Nephron progenitor cell (in vitro differentiated cells): Measurements from ENCODE around the gene GAS7.
"Not testable (repeated sequence)": the region's sequence is repeated elsewhere in the genome, so short reads cannot be mapped to it uniquely, and the experiment has no call there.

Experiments
- DNase-seq: peaks from one replicate; pipeline ENCODE4 v3.0.0; 2021
- H3K27ac Mint-ChIP-seq: 2 replicates; pipeline ENCODE4 v1.8.0; 2021; ENCODE audit warnings: mild to moderate bottlenecking, moderate library complexity, mixed read lengths
- H3K27me3 Mint-ChIP-seq: 2 replicates; pipeline ENCODE4 v1.8.0; 2021; ENCODE audit warnings: mild to moderate bottlenecking, low read depth, mixed read lengths; ENCODE audit not compliant: poor library complexity
- H3K36me3 Mint-ChIP-seq: 2 replicates; pipeline ENCODE4 v1.8.0; 2021; ENCODE audit warnings: low read depth, mixed read lengths
- H3K4me1 Mint-ChIP-seq: 2 replicates; pipeline ENCODE4 v1.8.0; 2021; ENCODE audit warnings: mixed read lengths
- H3K4me3 Mint-ChIP-seq: 2 replicates; pipeline ENCODE4 v1.8.0; 2021; ENCODE audit warnings: mild to moderate bottlenecking, moderate library complexity, mixed read lengths
- H3K9me3 Mint-ChIP-seq: 2 replicates; pipeline ENCODE4 v1.8.0; 2021; ENCODE audit warnings: mild to moderate bottlenecking, moderate library complexity, mixed read lengths
- CTCF ChIP-seq: fragments of 200-600 bp; sonication (generic); IDR thresholded peaks from 2 replicates; pipeline ENCODE4 v1.5.0; 2021; ENCODE audit warnings: antibody characterized with exemption

The GAS7 gene

GRCh38 chr17:10062691-10063385, 135.6 kb downstream of the GAS7 start:
- H3K4me1 Mint-ChIP-seq = peaks cover 32% of the 10 kb centered on the region
- H3K27me3 Mint-ChIP-seq = peaks cover 11% of the 10 kb centered on the region
- no peak for TF ChIP-seq CTCF
- peaks cover 18% of the 10 kb centered on the region for H3K9me3 Mint-ChIP-seq
- no peak for DNase-seq
- no peaks in the 10 kb centered on the region for H3K36me3 Mint-ChIP-seq
- H3K4me3 Mint-ChIP-seq = no peak overlapping the region
- H3K27ac Mint-ChIP-seq = no peak overlapping the region

GRCh38 chr17:10061111-10061845, 137.1 kb downstream of the GAS7 start:
- H3K27ac Mint-ChIP-seq = no peak overlapping the region
- DNase-seq = no peak
- no peak for TF ChIP-seq CTCF
- H3K4me3 Mint-ChIP-seq = no peak overlapping the region
- peaks cover 11% of the 10 kb centered on the region for H3K27me3 Mint-ChIP-seq
- no peaks in the 10 kb centered on the region for H3K36me3 Mint-ChIP-seq
- peaks cover 32% of the 10 kb centered on the region for H3K4me1 Mint-ChIP-seq
- peaks cover 22% of the 10 kb centered on the region for H3K9me3 Mint-ChIP-seq

GRCh38 chr17:10060526-10060925, 137.9 kb downstream of the GAS7 start:
- Mint-ChIP-seq H3K27me3 (peaks cover 11% of the 10 kb centered on the region), H3K4me1 (peaks cover 32% of the 10 kb centered on the region), H3K9me3 (peaks cover 24% of the 10 kb centered on the region), H3K27ac (no peak overlapping the region), H3K36me3 (no peaks in the 10 kb centered on the region), H3K4me3 (no peak overlapping the region)
- no peak for DNase-seq
- TF ChIP-seq CTCF = no peak

GRCh38 chr17:10059684-10060211, 138.7 kb downstream of the GAS7 start:
- TF ChIP-seq CTCF = no peak
- Mint-ChIP-seq H3K4me3 (no peak overlapping the region), H3K27me3 (peaks cover 16% of the 10 kb centered on the region), H3K27ac (no peak overlapping the region), H3K36me3 (no peaks in the 10 kb centered on the region), H3K9me3 (peaks cover 18% of the 10 kb centered on the region), H3K4me1 (peaks cover 32% of the 10 kb centered on the region)
- no peak for DNase-seq

- H3K4me1 Mint-ChIP-seq = peaks cover 28% of the 10 kb centered on the region
- H3K9me3 Mint-ChIP-seq = peaks cover 13% of the 10 kb centered on the region
- H3K4me3 Mint-ChIP-seq = no peak overlapping the region
- H3K36me3 Mint-ChIP-seq = no peaks in the 10 kb centered on the region
- H3K27me3 Mint-ChIP-seq = peaks cover 12% of the 10 kb centered on the region
- no peak for DNase-seq
- no peak for TF ChIP-seq CTCF
- no peak overlapping the region for H3K27ac Mint-ChIP-seq
Observed at GRCh38 chr17:10058921-10059683, 139.3 kb downstream of the GAS7 start.

- Mint-ChIP-seq H3K4me1 (peaks cover 20% of the 10 kb centered on the region), H3K9me3 (peaks cover 13% of the 10 kb centered on the region), H3K27me3 (peaks cover 12% of the 10 kb centered on the region)
- not testable (repeated sequence) for H3K36me3 Mint-ChIP-seq, H3K27ac Mint-ChIP-seq, H3K4me3 Mint-ChIP-seq, DNase-seq
Observed at GRCh38 chr17:10057466-10057865, 140.9 kb downstream of the GAS7 start.
